Pulmonary artery endothelial cell (primary cell): ENCODE data around the gene NIPA2. TPM values are rescaled to one million over a fixed set of nuclear protein-coding genes. Genes with fewer than 3 reads are reported as not detected.

Experiments
- DNase-seq: peaks from one replicate; pipeline ENCODE4 v3.0.0-alpha.2; 2011; ENCODE audit warnings: low read depth, low spot score
- total RNA-seq: library from RNA; depleted of rRNA; stranded (reverse); fragments of >200 nt; gene quantifications from 2 replicates; pipeline ENCODE4 v1.2.3, GENCODE V29; 2014

NIPA2 gene
- total RNA-seq, 1 donor from 2014 or later = 78.5 TPM

DNA sequence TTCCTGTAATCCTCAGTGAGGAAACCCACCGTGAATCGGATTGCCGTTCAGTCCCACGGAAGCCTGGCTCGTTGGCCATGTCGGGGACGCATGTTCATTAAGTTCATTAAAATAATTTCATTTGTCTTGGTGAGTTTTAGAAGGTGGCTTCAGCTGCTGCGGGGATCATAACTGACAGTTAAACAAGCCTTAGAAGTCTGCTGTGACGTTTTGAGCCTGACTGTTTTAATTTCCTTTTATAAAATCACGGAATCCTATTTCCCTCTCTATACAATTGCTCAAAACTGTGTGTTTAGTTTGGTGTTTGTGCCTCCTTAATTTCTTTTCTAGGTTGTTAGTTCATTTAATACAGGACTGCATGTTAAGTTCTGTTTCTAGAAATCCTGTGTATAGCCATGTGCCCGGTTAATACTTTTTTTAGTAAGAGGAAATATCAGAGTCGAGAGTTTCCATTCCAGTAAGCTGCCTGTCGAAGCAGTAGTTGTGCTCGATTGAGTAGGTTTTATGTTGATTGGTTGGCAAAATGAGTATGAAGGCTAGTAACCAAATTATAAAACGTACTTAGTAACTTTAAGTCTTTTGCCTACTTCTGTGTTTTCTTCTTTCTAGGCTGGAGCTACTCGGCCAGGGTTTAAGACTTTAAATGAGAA, 705 bp downstream of the NIPA2 start:
- no peak for DNase-seq

DNA sequence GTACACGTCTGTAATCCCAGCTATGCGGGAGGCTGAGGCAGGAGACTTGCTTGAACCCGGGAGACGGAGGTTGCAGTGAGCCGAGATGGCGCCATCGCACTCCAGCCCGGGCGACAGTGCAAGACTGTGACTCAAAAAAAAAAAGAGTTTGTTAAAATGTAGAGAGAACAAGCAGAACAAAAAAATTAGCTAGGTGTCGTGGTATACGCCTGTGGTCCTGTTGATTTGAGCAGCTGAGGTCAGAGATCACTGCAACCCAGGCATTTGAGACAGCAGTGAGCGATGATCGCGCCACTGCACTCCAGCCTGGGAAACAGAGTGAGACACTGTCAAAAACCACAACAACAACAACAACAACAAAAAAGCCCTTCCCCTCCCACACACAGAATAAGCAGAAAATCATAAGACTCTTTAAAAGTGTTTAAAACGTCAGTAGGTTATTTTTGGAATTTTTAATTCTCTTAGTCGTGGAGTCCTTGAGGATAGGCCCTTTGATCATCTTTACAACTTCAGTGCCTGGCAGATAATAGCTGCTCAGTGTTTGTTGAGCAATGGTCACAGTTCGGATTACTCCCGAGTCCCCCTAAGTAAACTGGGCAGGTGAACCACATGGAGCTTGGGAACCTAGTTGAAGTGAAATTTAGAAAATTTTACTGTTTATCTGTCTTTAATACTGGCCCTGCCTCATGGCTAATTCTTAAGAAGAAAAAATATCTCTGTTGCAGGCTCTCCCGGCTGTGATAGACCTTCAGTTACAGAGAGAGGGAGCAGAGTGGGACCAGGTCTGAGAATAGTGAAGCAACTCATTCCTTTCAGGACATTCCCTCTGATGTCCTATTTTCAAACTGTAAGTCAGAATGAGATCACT, 6.2 kb downstream of the NIPA2 start:
- DNase-seq = no peak

DNA sequence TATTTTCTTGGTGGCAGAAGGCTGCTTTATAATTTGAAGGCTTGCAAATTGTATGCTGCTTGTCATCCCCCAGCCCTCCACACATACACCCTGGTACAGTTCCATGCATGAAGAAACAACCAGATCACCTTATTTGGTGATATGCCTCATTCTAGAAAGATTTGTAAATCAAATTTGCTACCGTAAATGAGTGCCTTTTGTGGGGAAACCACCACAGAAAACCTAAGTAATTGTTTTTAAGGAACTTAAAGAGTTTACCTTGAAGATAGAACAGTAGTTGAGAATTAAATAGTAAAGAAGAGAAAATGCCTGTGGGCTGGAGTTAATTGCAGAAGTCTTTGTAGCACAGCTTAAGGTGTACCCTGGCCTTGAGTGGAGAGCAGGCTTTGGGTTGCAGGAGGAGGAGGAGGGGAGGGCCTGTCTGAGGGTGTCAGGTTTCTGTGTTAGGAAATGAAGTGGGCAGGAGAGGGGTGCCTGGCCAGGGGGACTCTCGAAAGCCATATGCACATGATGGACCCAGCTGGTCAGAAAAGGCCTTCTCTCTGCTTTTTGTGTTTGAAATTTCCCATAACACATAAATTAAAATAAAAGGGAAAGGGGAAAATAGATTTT, 6.9 kb downstream of the NIPA2 start:
- DNase-seq = no peak

DNA sequence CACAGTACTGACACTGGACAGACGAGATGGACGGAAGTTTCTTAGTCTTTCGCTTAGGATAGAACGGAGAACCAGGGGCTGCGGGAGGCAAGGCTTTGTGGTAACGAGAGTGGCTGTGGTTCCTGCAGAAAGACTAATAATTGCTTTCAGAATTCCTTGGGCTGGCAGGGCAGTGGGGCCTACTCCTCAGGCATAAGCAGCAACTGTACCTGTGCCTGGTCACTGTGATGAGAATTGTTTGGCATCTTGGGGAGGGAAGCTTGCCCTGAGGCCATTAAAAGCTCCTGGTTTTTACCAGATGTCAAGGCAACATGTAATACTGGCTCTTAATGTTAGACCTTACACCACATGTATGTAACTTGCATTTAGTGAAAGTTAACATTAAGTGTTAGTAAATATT, 7.6 kb downstream of the NIPA2 start:
- DNase-seq = no peak

DNA sequence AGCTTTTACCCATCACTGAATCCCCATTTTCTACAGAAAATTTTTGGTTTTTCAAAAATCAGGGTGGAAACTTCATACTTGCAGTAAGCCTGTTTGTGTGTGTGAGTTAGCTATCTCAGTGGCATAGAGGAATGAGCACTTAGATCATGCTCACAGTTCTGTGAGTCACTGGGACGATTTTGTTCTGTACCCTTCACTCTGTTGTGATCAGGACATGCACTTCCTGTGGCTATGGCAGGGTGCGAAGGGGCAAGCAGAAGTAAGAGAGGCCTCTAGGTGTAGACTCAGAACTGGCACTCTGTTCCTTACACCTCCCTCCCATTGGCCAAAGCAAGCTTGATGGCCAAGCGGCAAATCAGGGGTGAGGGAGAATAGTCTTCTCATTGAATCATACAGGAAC, 11.6 kb downstream of the NIPA2 start:
- no peak for DNase-seq

DNA sequence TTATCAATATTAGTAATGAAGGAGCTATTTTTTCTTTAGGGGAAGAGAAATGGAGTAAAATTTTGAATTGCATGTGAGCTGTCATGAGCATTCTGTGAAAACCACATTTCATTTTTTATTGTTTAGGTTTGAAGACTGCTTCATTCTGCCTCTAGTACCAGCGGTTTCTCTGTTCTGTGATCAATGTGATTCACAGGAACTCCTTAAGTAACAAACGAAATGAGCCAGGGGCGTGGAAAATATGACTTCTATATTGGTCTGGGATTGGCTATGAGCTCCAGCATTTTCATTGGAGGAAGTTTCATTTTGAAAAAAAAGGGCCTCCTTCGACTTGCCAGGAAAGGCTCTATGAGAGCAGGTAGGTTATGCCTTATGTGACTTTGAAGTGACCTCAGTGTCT, 13.0 kb downstream of the NIPA2 start:
- DNase-seq = no peak

DNA sequence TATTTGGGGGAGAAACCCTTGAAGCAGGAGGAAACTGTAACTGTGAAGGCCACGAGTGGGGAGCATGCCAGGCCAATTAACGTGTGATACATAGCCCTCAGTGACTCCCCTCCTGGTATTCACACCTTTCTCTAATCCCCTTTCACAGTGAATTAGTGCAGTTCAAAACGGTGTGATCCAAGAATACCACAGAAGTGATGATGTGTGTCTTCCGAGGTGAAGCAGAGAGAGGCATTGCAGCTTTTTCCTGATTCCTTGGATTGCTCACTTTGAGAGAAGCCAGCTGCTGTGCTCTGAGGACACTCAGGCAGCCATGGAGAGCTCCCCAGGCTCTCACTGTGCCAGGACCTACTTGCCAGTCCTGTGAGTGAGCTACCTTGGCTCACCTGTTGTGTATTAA, 17.3 kb downstream of the NIPA2 start:
- DNase-seq = no peak

DNA sequence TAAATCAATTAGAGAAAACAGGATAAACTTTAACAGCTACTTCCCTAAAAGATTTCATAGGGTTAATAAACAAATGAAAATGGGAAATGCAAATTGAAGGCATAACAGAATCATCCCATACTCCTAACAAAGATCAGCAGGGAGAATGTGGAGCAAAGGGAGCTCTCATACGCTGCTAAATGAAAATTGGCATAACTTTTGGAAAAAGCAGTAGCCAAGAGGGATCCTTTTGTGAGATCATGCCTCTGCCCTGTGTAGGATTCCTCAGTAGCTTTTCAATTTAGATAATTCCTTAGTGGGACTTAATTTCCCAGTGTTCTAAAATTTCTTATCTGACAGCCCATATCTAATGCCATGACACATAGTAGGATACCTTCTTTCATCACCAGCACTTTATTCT, 18.2 kb downstream of the NIPA2 start:
- DNase-seq = no peak

DNA sequence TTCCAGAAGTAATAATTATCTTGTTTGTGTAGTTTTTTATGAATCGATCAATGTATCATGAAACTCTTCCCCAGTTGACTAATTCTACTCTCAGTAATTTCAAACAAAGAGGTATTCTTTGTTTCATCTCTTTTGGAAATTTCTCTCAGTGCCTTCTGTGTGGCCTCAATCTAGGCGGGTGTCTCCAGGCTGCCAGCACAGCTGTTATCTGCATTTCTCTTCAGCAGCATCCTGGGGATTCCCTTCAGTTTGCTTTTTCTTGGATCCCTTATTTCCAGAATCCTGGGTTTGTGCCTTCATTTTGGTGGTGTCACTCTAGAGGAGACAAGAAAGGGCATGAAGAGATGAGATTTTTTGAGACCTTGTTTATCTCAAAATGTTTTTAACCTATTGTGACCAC, 22.7 kb downstream of the NIPA2 start:
- DNase-seq = no peak

DNA sequence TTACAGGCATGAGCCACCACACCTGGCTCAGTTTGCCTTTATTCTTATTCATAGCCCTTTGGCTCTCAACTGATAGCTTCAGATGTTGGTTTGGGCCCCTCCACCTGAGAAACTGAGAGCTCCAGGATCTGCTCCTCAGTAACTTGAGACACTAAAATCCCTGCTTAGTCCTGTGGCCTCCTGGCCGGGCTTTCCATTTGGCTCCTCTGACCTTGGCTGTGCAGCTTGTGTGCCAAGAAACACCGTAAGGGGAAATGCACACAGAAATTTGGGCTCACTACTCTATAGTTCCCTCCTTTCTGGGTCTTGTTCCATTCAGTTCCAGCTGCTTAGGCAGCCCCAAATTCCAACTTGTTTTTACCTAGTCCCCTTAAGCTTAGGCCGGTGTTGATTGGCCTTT, 24.9 kb downstream of the NIPA2 start:
- DNase-seq = no peak

DNA sequence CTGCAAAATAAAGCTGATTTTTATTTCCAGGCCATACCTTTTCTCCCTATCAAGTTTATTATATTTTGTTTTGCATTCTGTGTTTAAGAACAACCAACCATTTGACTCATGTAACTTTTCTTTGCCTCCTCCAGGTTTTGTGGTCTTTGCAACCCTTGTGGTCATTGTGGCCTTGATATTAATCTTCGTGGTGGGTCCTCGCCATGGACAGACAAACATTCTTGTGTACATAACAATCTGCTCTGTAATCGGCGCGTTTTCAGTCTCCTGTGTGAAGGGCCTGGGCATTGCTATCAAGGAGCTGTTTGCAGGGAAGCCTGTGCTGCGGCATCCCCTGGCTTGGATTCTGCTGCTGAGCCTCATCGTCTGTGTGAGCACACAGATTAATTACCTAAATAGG, 27.6 kb downstream of the NIPA2 start:
- no peak for DNase-seq

DNA sequence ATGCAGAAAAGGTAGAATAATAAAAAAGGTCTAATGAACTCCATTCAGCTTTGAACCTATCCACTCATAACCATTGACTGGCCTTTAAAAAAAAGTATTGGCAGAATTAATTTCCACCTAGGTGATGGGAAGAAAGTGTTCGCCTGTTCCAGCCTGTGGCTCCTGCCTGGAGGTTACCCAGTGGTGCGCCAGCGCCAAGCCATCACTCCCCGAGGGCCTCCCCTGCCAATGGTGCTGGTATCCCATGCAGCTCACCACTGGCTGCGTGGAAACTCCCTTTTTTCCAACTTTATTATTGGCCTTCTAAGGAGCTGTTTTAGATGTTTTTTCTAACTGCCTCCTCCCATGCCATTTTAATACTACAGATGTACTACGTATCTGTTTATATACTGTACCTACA, 29.4 kb downstream of the NIPA2 start:
- no peak for DNase-seq

DNA sequence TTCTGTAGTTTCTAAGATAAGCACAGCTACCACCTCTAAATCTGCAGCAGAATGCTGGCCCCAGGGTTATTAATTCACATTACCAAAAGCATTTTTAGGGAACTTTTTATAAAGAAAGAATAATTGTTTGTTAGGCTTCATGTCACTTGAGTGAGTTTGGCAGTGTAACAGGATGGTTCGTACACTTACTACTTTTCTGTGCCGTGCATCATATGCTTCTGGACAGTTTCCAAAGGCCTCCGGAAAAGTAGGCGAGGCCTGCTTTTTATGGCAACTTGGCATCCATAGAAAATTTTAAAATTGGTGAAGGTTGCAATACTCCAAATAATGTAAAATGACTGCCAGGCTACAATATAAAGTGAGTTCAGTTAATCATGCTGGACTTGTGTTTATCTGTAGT, 30.0 kb downstream of the NIPA2 start:
- no peak for DNase-seq

DNA sequence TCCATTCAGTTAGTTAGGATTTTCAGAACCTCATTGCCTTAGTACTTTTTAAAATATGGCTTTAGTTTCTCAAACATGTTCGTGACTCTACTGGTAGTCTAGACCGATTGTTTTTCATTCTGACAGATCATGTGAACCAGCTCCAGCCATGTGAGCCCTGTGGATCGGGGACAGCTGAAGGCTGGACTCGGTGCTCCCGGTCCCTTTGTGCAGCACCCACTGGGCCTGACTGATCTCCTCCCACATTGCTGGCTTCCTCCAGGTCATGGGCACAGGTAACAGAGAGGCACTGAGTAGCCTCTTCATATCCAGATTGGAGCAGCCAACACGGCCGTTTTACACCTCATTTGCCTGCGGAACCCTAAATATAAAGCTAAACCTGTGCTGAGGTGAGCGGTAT, 30.5 kb downstream of the NIPA2 start:
- DNase-seq = no peak

DNA sequence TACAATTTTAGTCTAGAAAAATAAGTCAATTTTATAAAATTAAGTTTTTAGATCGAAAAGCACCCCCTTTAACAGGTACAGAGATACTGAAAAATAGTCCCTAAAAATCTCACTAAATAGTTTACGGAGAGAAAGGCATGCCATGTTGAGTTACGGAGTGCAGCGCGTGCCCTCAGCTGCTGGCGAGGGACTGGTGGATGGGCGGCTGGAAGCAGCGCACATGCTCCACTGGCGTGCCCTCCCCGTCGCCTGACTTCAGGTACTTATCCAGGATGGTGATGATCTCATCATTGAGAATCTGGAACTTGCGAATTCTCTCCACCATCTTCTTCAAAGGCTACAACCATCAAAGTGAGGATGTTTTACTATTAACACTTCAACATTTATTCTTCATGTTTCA, 31.4 kb downstream of the NIPA2 start:
- no peak for DNase-seq

DNA sequence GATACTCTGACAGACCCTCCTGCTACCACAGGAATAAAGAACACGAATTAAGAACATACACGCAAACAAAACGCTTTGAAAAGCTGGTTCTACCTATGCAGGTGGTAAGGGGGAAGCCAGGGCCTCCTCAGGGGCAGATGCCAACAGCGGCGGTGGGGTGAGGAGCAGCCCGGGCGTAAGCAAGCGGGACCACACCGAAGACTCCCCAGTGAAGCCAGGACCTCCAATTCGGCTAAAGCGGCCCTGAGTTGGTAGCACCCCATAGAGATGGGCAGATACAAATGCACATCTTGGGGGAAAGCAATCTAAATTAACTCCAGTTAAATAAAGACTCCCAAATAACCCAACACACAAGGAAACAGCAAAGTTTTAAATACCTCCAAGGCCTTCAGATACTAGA, 32.4 kb downstream of the NIPA2 start:
- no peak for DNase-seq

DNA sequence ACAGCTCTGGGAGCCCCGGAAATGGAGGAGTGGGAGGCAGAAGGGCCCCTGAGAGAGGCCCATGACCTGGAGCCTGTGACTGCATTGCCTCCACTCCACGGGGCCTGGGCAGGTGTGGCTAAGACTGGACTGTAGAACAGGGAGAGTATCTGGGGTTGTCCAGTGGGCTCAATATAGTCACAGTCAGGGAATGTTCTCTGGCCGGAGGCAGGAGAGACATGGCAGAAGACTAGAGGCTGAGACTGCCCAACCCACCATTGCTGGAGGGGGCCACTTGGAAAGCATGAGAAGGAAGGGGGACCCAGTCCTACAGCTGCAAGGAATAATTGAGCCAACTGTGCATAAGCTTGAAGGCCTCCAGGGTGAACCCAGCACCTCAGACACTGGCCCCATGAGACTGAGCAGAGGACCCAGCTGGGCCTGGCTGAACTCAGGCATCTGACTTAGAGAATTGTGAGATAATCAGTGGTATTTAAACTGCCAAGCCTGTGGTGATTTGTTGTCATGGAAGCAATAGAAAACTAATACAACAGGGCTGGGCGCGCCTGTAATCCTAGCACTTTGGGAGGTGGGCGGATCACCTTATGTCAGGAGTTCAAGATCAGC, 33.1 kb downstream of the NIPA2 start:
- no peak for DNase-seq

DNA sequence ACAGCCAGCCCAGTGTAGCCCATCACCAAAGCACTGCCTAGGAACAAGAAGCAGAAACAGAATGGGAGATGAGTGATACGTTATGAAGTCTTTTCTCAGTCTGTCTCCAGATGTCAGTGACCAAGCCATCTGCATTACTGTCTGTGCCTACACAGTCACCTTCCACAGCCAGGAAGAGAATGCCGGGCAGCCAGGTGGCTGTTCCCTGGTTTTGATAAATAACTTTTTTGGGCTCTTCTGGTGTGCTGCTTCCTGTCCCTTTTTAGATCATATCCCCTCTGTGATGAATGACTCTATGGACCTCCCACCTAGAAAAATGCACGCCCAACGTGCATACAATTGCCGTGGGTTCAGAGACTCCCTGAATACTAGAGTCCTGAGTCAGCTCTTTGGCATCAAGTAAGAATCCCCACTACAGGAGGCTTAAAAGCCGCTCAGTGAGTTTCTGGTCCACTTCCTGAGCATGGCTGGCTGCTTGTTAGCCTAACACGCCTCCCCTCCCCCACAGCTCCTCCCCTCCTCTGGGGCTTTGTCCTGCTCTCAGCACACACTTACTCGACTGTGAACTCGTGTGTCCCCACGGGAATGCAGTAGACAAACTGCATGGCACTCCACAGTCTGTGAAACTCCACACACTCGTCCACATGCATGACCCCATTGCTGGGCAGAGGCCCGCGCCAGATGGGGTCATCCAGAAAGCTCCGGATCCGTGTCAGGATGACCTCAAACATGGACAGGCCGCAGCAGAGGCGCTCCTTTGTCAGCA, 34.7 kb downstream of the NIPA2 start:
- DNase-seq = no peak

DNA sequence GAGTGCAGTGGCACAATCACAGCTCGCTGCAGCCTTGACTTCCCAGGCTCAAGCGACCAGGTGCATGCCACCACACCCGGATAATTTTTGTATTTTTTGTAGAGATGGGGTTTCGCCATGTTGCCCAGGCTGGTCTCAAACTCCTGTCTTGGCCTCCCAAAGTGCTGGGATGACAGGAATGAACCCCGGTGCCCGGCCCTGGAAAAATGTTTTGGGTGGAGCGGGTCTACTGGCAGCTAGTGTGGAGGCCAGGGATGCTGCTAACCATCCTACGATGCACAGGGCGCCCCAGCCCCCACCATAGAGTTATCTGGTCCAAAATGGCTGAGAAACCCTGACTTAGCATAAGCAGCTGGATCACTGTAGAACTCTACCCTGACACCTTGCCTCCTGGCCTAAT, 35.4 kb downstream of the NIPA2 start:
- no peak for DNase-seq

DNA sequence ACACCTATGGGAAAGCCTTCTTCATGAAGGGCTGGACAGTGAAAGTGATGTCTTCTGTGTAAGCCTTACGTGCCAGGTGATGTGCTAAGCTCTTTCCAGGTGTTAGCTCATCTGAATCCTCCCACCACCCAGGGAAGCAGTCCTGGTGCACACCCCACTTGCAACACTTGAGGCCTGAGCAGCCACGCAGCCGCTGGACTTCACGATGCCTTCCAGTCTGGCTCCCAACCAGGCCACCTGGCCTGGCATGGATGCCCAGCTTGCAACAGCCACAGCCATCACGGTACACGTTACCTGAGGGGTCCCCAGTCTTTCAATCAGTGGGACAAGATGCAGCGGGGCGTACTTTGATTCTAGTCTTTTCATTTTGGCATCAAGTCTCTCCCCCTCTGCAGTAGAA, 35.8 kb downstream of the NIPA2 start:
- no peak for DNase-seq

DNA sequence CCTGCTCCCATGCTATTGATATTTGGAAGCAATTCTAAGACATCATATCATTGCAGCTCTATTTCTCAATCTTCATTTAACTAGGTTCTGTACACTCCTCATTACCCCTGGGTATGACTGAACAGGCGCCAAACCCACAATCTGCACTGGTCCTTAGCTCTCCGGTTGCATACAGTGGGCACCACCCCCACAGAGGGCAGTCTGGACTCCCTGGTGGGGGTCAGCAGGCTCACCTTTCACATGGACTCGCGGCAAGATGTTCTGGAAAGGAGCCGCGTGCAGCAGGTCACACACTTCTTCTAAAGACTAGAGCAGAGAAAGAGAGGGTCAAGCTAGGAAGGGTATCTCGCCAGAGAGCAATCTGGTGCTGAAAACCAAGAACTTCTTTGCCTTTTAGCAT, 36.5 kb downstream of the NIPA2 start:
- no peak for DNase-seq

DNA sequence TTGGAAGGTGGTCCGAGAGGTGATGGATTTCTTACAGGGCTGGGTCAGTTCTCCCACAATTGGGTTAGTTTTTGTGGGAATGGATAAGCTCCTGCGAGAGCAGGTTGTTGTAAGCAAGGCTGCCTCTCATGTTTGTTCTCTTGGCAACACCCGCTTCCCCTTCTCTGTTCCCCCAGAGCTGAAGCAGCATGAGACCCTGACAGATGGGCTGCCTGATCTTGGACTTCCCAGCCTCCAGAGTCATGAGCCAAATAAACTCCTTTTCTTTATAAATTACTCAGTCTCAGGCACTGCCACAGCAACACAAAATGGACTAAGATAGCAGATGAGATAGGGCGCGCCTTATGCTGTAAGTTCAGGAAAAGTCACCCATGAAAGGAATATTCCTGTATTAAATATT, 38.7 kb downstream of the NIPA2 start:
- DNase-seq = no peak
